ENCODE measurements around the gene PRDM11.
"Not testable (repeated sequence)": the region's sequence is repeated elsewhere in the genome, so short reads cannot be mapped to it uniquely, and the experiment has no call there.

PRDM11 gene

DNA sequence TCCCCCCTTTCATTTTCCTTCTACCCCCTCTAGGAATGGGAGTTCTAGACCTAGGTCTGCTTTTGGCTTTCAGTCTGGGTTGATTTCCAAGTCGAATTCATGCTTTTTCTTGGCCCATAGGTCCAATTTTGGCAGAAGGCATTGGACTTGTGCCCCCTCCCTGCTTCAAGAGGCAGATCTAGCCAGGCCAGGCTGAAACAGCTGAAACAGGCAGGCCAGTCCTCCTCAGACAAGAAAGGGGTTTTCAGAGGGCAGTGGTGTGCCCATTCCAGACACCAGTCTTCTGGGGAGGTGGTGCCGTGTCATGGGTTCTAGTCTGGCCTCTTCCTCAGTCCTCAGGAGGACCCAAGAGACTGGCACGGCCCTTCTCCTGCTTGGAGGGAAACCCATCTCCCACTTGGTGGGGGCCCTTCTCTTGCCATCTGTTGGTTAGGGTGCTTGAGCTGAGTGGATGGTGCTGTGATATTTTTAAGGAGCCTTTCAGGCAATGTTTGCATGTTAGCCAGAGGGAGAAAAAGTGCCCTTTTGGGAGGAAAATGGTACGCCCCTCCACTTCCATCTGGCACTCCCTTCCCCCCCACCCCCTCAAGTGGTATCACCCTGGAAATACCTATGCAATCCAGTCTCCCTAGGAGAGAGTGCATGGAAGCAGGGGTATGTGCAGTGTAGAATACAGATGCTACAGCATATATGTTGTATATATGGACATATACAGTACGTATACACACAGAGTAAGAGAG, 86.1 kb downstream of the PRDM11 start:
- no peak for DNase-seq (ENCODE audit: low read depth in 1 of 2, low spot score in 1 of 2)

GRCh38 chr11:45233121-45233803, 86.8 kb downstream of the PRDM11 start:
- DNase-seq (ENCODE audit: low read depth in 1 of 2, low spot score in 1 of 2): peak; percentile 9 to 45

DNA sequence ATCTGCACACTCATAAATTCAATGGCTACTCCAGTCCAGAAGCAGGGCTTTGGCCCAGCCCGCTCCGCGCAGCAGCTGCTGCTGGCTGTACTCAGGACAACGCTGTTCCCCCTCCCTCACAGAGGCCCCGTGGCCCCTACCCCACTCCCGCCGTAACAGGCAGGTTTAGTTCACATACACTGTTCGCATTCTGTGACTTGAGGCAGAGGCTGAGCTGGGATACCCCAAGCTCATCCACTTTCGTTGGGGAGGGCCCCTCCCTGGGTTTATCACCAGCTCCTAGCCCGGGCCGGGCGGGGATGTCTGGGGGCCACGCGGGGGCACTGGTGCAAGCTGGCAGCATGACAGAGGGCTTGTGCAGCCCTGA, 87.3 kb downstream of the PRDM11 start:
- no peak for DNase-seq (ENCODE audit: low read depth in 1 of 2, low spot score in 1 of 2)

DNA sequence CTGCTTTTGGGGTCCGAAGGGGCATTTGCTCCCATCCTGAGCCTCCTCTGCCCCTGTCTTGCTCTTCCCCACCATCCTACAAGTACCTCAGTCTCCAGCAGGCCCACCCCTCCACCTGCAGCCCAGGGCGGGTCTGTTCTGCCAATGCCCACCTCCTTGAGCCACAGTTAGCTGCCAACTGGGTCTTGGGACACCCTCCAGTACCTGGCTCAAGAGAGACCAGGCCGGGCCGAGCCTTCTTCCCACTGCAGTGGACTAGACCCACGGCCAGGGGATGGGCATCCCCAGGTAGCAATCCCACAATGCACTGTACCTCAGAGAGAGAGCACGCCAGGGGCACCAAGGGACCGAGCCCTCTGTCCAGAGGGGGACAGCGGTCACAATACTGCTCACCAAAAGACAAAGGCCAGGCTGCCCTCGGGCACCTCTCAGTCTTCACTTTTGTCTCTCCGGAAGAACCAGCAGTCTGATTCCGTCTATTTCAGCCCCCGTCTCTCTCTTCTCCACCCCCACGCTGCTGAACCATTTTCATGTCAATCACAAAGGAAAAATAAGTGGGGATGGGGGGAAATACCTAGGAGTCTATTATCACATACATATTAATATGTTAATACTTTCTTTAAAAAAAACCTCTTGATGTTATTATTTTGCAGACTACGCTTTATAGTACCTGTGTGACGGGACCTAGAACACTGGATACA, 88.0 kb downstream of the PRDM11 start:
- DNase-seq (ENCODE audit: low read depth in 1 of 2, low spot score in 1 of 2): no peak

DNA sequence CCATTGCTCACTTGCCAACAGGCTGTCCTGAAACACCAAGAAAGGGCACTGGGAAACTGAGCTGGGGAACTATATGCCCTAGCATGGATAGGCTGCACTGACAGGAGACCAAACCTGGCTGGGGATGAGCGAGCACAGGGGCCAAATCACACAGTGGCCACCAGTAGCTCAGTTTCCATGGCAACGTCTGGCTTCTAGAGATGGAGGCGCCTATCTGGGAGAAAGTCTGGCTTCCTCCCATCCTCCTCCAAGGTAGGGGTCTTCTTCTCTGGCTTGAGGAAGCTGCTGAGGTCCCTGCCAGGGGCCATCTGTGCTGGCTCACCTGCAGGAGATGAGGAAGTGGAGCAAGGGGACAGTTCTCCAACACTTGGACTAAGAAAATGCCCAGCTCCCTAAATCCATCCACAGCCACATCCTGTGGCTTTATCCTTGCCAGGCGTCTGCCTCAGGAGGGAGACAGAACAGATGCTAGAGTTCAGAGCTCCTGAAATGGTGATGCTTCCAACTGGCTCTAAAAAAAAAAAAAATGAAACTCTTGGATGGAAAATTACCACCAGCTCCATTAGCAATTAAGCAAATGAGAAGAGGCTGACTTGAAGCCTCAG, 91.4 kb downstream of the PRDM11 start:
- DNase-seq (ENCODE audit: low read depth in 1 of 2, low spot score in 1 of 2): no peak

GRCh38 chr11:45238724-45239123, 92.3 kb downstream of the PRDM11 start:
- no peak for DNase-seq (ENCODE audit: low read depth in 1 of 2, low spot score in 1 of 2)

GRCh38 chr11:45239733-45240132, 93.3 kb downstream of the PRDM11 start:
- no peak for DNase-seq (ENCODE audit: low read depth in 1 of 2, low spot score in 1 of 2)

DNA sequence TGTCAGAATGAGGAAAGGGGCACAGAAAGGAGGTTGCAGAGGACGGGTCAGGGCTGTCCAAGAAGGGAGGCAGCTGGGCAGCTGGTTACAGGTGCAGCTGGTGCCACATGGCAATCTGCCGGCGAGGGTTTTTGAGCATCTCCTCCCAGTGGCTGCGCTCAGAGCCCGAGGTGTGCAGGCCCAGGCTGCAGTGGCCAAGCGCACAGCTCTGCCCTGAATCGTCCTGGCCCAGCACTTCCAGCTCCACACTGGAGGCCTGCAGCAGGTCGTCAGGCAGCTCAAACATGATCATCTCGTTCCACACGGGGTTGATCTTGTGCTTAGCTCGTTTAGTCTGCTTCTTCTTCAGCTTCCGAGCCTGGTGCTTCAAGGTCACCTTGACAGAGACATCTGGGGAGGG, 97.5 kb downstream of the PRDM11 start:
- no peak for DNase-seq (ENCODE audit: low read depth in 1 of 2, low spot score in 1 of 2)

DNA sequence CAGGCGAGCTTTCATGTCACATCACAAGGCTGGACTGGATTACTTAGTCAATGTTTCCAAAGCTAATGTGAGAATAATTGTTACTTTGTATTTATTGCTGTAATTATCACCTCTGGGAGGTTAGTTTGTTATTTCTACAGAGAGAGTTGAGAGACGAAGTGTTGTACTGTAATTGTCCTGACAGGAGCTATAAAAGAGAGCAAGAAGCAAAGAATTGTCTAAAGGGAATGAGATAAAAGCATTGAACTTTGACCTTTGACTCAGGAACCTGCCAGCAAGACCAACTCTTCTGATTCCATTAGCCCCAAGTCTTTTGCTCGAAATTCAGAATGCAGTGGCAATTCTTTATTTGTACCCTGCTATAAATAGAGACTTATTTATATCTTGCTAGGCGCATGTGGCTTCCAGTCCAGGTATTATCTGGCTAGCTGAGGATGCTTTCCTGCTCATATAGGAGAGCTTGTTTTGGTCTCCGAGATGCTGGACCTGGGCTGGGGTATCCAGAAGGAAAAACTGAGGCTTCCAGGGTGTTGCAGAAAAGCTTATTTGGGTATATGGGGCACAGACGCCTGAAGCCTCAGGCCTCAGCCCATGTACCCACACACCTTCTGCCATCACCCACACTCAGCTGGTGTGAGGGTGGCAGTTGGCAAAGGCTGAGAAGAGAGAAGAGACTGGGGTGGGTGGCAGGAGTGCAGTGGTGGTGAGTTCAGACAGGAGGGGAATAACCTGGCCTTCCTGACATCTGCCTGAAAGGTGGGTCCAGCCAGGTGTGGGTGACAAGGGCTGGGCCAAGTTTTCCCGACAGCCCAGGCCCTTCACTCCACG, 99.0 kb downstream of the PRDM11 start:
- DNase-seq (ENCODE audit: low read depth in 1 of 2, low spot score in 1 of 2): no peak

GRCh38 chr11:45246241-45246640, 99.8 kb downstream of the PRDM11 start:
- DNase-seq (ENCODE audit: low read depth in 1 of 2, low spot score in 1 of 2): no peak

- DNase-seq (ENCODE audit: low read depth in 1 of 2, low spot score in 1 of 2): no peak
These were observed 101.0 kb downstream of the PRDM11 start for GRCh38 chr11:45247433-45247832.

- no peak for DNase-seq (ENCODE audit: low read depth in 1 of 2, low spot score in 1 of 2)
These were observed 102.1 kb downstream of the PRDM11 start for GRCh38 chr11:45248501-45249011.

- DNase-seq (ENCODE audit: low read depth in 1 of 2, low spot score in 1 of 2): not testable (repeated sequence)
These were observed 102.9 kb downstream of the PRDM11 start for GRCh38 chr11:45249372-45249771.

GRCh38 chr11:45250035-45250718, 103.7 kb downstream of the PRDM11 start:
- DNase-seq (ENCODE audit: low read depth in 1 of 2, low spot score in 1 of 2): no peak

DNA sequence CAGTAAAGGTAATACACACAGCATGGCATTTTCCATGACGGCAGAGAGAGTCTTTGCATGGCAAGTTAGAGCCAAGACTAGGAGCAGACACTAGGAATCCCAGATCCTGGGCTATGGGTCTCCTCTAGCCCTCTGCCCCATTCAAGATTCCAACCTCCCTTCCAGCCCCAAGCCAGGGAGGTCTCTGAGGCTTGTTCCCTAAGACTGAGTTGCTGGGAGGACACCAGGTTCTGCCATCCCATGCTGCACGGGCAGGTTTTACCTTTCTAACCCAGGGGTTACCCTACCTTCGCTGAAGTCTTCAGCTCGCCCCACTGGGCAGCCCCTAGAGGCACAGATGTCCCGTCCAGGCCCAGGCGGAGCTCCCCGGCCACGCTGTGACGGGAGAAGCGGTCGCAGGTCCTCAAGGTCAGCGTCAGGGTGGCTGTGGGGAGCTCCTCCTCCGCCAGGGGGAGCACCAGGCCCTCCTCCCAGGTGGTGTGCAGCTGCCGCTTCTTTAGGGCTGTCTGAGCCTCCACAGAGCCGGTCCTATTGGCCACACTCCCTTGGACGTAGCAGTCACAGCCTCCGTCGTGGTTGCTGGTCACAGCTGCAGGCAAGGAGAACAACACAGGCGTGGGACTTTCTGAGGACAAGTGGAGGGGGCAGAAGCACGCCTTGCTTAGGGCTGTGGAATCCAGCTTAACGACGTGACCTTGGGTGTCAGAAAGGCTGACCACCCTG, 105.9 kb downstream of the PRDM11 start:
- peak in 1 of 2 donors; percentile 8 for DNase-seq (ENCODE audit: low read depth in 1 of 2, low spot score in 1 of 2)

DNA sequence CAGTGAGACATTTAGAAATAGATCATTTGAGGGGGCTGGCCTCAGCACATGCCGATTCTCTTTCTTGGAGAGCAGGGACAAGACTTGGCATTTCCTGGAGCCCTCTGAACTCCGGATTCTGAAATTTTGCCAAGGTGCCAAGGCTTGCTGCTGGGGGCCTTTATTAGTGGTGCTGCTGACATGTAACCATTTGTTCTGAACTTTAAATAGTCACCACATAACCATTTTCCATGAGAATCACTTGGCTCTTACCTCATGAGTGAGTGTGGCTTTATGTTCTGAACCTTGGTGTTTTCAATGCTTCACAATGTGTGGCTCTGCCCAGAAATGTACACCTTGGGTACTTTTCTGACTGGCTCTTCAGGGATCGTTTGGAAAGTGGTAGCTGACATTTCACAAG, 106.4 kb downstream of the PRDM11 start:
- DNase-seq (ENCODE audit: low read depth in 1 of 2, low spot score in 1 of 2): no peak

- DNase-seq (ENCODE audit: low read depth in 1 of 2, low spot score in 1 of 2): no peak
These were observed 107.2 kb downstream of the PRDM11 start for GRCh38 chr11:45253640-45254039.

DNA sequence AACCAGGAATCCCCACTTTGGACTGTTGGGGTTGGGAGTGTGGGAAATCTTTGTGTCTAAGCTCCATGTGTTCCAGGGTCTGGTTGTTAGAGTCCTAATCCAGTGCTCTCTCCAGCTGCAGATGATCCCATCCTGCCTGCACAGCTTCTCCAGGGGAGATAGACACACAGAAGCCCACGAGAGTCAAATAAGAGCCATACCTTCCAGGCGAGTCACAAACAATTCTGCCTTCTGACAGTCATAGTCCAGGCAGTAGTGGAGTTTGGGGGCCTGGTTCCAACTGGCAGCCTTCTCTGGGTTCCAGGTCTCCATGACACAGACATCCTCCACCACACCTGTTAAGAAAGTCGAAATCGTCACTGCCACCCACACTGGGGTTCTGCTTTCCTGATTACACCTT, 107.6 kb downstream of the PRDM11 start:
- DNase-seq (ENCODE audit: low read depth in 1 of 2, low spot score in 1 of 2): no peak

GRCh38 chr11:45258982-45259530, 112.6 kb downstream of the PRDM11 start:
- DNase-seq (ENCODE audit: low read depth in 1 of 2, low spot score in 1 of 2): no peak
